Embryonic facial prominence (tissue), 1 donor: ENCODE results near the gene OR6S1.

Experiments used
- DNase-seq: peaks from one replicate; pipeline ENCODE4 v3.0.0-alpha.2; 2016; ENCODE audit errors: extremely low spot score

The OR6S1 gene, protein sequence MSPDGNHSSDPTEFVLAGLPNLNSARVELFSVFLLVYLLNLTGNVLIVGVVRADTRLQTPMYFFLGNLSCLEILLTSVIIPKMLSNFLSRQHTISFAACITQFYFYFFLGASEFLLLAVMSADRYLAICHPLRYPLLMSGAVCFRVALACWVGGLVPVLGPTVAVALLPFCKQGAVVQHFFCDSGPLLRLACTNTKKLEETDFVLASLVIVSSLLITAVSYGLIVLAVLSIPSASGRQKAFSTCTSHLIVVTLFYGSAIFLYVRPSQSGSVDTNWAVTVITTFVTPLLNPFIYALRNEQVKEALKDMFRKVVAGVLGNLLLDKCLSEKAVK

DNA sequence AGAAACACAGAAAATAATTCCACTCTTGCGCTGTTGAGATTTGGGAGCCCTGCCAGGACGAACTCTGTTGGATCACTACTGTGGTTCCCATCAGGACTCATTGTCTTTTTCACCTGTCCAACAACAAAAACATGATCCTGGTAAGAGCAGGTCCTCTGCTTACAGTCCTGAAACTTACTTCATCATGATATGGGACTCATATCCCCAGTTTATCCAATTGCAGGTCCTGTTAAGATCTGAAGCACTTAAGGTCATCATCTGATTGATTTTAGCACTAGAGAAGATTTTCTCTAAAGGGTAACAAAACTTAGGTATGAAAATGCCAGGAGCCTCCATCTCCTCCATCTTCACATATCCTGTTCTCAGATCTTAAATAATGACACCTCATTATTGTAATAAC is at the start of gene OR6S1:
Gene OR6S1 (minus strand): TSS at position 101 of the 400 bp plus-strand sequence. CDS start 0 bp downstream, at position 101.
- no peak for DNase-seq

DNA sequence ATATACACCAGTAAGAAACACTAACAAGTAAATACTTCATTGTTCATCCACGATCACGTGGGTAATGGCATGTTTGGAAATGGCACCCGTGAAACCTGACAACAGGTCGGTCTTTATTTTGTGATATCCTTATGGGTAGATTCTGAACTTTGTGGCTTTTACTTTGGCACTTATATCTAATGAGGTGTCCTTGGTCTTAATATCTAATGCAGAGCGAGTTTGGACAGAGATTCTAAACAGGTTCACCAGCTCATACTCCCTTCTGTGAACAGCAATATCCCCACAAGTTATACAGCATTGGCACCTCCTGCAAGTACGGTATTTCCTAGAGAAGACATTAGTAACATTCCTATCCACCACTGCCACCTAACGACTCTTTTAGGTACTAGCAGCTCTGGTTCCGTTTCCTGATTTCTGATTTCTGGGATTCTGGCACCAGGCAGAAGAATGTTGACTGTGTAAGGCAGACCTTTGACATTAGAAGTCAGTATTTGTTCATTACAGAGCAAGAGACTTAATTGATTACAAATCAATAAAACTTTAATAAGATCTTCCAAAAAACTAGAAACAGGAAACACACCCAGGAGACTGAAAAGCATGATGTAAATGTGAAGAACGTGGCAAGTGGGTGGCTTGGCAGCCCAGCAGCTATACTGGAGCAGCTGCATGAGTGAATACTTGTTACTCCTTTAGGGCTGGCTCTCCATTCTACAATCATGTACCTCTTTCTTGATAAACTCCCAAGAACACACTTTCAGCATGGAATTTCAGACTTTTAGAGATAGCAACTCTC is 49.6 kb upstream of the OR6S1 start:
- DNase-seq: peak; percentile 76

DNA sequence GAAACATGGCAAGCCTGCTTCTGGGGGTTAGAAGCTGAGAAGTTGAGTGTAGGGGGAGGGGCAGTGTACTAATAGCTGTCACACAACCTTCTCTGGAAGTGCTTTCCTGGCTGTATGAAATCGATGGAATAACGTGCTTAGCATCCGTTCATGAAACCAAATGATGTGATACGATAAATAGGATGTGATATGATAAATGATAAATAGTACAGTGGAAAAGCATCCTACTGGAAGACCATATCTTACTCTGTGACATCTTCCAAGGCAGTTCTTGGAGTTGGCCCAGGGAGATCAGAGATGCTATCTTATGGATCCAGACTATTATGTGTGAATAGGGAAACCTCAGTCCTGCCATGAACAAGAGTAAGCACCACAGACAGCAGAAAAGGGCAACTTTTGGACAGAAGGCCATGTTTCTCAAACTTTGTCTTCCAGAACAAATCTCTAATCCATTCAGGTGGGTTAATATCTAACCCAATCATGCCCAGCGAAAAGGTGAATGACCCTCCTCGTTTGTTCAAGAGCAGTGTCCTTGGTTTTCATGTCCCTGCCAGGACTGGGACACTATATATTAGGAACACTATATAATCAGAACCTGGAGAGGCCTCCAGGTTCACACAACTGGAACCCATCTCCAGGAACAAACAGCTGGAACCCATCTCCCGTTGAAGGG is 46.8 kb upstream of the OR6S1 start, which contains the start of gene ANG:
Gene ANG (plus strand): TSS at position 598 of the 673 bp plus-strand sequence. CDS start 4,801 bp downstream, outside the sequence.
- no peak for DNase-seq

DNA sequence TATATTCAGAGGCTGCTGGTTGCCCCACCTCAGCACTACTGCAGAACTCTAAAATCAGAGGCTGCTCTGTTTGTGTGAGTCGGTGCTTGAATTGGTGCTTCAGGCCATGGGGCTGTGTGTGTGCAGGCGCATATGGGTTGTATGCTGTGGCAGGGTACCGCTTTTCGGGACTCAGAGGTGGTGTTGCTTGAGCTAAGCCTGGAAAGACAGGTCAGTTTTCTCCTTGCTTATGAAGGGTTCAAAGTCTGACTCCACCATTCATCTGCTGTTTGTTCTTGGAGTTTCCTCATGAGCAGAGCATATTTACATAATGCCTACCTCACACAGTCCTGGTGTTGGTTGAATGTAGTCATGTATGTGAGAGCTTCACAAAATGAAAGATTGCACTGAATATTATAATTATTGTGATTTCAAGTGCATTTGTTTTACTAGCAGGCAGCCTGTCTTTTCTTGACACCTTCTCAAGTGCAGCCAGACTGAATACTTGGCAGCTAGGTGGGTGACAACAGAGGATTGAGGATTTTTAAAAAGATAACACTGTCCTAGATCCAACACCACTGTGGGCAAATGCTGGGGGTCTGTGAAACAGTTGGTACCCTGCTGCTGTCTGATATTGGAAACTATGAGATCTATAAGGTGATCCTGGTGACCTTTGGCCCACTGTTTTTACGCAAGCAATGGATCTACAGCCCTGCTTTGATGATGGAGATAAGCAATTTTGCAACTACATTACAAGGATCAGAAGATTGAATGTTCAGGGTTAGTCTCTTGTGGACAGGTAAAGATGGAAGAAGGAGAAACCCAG is 46.1 kb upstream of the OR6S1 start:
- no peak for DNase-seq

DNA sequence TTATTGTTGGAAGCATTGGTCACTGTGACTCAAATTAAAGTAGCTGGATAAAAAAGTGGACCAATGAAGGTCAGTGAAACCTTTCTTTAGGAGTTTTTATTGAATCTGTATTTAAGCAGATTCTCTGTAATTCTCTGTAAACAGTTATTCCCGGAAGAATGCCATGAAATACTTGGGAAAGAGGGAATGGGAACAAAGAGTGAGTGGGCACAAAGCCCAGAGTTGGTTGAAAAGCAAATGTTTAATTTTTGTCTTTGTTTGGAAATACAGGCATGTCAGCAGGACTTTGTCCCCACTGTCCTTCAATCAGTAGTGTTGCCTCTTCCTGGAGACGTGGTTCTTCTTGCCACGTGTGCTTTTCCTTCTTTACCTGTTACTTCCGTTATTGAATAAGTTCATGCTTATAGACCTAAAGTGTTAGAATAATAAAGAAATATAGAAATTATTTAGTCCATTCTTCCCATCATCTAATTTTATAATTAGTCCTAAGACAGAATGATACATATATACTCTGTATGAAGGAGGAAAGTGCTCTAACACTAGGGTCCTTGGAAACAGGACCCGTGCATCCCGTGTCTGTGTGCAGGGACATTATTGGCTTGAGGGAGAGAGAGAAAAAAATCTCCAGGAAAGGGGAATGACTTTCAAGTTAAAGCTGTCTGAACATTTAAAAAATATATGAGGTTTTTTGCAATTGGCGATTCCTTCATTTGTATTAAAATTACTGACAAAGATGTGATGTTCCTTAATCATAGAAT is 45.1 kb upstream of the OR6S1 start:
- no peak for DNase-seq

DNA sequence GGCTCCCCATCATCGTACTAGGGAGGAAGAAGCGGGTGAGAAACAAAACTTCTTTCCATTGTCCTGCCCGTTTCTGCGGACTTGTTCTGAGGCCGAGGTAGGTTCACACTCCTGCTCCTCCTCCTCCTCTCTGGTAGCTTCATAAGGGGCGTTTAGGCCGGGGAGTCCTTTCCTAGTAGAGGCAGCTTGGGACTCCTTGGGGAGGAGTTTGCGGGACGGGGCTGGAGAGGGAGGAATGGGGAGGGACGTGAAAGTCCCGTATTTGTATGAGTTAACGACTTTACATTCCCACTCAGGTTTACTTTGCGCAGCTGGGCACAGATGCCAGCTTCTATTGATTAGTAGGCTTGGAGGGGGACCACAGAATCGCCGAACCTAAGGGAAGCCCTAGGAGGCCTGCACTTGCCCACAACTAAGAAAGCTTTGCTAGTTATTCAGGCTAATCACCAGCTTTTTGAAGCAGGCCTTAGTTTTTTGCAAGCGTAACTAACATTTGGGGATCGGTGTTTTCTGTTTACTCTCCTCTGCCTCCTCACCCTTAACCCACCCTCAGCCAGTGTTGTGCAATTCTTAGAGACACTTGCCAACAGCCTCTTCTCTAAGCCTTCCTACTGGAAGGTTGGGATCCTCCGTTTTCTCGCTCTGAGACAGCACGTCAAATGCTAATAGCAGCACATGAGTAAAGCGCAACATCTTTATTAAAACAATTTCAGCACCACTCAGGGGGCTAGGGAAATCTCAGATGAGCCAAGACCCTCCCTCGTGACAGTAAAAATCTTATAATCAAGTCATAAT is 43.4 kb upstream of the OR6S1 start:
- DNase-seq: peak; percentile 13

DNA sequence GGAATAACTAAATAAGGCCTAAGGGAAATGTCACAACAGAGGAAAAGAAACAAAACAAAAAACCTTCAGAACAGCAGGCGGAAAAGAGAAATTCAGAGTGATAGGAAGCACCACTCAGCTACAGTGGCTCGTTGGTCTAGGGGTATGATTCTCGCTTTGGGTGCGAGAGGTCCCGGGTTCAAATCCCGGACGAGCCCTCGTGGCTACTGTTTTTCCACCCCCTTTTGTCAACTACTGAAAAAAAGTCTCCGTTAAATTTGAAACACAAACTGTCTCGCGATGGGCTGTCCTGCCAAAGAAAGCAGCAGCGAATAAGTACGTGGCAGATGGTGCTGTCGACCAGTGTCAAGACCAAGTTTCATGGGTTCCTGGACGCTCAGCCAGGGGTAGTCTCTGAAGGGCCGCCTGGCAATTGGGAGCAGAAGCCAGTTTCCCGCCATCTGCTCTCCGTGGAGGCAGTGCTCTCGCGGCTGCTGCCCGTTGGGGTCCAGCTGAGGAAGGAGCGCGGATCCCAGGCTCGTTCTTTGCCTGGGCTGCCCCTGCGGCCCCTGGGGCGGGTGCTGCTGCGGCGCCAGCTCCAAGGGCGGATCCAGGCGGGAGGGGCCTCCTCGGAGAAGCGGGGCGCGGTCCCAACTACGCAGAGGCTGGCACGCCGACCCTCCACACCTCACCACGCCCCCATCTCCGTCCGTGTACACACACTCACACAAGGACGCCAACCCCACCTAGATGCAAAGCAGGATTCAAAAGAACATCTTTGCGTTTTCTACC is 42.6 kb upstream of the OR6S1 start, which contains the start of gene RNASE4:
Gene RNASE4 (plus strand): TSS at position 670 of the 771 bp plus-strand sequence. CDS start 14,812 bp downstream, outside the sequence.
- DNase-seq: peak; percentile 80

DNA sequence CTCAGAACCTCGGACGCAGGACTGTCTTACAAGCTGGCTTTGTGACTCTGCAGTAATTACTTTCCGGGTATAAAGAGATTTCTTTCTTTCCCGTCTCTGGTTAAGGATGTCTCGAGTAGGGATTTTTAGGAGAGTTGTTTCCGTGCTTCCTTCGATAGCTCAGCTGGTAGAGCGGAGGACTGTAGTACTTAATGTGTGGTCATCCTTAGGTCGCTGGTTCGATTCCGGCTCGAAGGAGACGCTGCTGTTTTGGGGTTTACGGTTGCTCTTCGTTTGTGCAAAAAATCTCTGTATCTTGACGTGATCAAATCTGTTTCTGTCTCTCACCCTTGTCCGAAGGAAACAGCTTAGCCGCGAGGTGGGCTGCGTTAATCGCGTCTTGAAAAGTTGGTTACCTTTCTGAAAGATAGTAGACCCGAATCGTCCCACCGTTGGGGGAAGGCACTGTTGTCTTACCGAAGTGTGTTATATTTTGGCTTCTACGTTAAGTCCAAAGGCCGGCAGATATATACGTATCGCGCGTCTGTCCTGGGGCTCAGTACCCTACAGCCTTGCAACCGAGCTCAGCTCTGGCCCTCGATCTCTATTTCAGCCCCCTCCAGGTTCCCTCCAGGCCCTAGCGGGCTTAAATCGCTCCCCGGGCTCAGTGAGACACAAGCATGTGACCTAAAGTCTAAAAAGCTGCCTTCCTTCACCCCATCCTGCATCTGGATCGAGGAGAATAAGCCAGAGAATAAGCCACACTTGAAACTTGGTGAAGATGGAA is 41.8 kb upstream of the OR6S1 start:
- peak; percentile 83 for DNase-seq

DNA sequence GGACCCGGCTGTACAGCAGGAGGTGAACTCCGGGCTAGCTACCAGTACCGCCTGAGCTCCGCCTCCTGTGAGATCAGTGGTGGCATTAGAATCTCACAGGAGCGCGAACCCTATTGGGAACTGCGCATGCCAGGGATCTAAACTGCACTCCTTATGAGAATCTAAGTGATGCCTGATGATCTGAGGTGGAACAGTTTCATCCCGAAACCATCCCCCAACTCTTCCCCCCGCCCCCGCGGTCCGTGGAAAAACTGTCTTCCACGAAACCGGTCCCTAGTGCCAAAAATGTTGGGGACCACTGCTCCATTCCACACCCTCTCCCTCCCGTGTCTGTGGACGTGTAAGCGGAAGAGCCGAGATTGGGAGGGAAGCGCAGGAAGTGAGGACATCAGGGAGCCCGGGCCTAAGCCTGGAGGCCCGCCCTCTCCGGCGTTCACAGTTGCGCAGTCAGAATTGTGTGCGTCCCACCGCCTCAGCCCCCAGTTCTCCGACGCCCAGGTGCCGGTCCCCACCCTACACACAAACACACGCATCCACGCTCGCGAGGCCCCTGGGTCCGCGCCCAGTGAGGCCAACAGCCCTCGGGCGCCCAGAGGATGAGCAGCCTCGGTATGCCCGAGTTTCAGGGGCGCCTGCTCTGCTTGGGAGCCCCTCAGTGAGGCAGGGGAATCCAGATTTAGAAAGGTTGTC is 41.1 kb upstream of the OR6S1 start:
- DNase-seq: peak; percentile 96

DNA sequence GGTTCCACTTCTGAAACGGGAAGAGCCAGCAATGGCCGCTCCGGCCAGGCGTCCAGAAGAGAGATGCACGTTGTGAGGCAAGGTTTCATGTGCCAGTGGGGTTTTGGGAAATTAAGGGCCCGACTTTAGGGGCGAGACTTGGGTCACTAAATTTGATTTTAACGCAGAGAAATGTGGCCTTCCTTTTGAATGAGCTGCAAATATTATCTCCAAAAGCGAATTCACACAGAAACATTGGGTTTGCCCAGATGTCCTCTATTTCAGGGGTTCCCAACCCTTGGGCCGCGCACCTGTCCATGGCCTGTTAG is 40.6 kb upstream of the OR6S1 start:
- DNase-seq: no peak

DNA sequence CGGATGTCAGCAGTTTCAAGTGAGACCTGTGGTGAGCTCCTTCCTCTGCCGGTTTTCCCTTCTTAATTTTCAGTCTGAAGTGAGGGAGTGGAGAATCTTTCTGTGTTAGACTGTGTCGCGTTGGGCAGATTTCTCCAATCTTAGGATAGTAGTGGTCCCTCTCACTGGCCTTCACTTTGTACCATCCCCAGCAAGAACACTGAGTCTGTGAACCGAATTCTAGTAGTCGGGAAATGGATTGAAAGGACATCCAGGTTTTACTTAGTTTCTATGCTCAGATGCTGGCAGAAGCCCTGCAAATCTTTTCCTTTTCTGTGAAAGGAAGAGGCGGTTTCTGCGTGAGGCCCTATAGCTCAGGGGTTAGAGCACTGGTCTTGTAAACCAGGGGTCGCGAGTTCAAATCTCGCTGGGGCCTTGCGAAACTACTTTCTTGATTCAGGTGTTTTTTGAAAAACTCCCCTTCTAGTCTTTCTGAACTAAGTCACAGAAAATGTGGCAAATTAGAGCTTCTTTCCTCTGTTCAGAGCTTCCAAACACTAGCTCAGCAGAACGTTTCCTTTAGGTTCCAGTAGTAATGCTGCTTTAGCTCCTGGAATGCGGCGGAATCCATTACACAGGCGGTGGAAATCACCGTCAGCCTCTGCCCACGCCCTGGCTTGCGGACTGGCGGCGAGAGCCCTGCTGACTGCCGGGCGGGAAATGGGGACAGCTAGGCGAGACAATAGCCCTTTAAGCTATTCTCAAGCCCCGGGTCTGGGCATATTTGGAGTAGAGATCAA is 40.0 kb upstream of the OR6S1 start:
- peak; percentile 81 for DNase-seq

DNA sequence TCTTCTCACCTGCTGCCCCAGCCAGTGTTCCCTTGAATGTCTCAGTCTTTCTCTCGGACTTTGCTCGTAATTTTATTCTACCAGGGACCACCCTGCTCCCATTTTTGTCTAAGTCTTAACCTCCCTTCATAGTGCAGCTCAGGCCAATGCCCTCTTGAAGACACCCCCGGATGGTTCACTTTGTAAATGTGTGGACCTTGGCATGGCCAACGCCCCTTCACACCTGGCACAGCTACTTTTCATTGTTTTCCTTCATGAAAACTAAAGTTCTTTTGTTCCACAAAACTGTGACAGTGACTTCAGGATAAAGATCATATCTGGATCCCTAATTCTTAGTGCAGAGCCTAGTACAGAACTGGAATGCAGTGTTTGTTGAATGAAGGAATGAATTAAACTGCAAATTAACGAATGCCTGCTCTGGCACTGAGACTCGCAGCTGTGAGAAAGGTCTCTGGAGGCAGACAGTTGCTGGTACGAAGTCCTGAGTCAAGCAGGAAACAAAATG is 39.4 kb upstream of the OR6S1 start:
- DNase-seq: no peak

DNA sequence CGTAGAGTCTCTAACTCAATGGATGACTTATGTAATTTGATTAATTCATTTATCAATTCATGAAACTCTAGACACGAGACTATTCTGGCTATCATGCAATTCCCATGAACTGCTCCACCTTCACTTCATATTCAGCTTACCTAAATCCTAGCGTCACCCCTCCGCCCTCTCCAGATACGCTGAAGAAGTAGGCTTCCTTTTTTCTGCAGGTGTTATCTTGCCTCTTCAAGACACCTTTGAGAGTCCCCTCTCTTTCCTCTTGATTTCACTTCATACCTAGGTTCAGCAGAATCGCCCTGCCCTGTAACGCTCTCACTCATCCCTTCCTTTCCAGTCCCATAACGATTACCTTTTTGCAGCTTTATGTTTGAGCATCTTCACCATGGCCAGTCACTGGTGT is 38.9 kb upstream of the OR6S1 start:
- DNase-seq: no peak

DNA sequence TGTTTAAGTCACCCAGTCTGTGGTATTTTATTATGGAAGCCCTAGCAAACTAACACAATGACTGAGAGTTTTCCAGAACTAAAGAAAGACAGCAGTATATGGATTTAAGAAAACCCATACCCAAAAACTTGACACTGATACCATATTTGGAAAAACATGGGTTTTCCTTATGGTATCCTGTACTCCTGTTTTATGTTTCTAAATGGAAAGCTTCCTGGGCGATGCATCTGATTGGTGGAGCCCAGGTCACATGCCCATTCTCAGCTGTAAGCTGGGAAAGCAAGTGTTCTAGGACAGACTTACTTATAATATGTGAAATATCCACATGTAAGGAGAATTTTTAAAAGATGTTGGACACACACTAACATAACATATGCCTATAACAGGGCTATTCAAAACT is 38.4 kb upstream of the OR6S1 start:
- no peak for DNase-seq

DNA sequence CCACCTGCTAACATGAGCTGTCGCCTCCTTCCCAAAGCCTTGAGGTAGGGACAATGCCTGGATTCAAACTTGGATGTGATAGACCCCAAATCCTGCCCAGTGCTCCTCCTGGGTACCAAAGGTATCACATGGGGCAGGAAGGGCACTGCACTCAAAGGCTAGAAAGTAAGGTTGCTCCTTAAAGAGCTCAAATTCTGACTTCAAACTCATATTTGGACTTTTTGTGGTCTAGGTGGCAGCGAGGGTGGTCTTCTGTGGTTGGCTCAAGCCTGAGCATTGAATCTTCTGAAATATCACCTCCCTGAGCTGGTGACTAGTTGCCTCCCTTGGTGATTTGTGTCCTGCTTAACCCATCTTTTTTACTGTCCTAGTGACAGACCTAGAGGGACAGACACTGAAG is 34.6 kb upstream of the OR6S1 start:
- DNase-seq: no peak

DNA sequence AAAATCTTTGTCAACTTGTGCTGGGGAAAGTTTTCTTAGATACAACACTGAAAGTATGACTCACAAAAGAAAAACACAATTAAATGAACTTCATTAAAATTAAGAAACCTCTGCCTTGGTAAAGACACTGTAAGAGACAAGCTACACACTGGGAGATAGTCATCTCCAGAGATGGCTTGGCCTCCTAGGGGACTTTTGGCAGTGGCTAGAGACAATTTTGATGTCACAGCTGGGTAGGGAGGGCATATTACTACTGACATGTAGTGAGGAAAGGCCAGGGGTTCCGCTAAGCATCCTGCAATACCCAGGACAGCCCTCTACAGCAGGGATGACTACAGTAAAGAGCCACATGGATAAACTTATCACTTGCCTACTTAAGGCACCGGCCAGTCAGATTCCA is 34.2 kb upstream of the OR6S1 start:
- no peak for DNase-seq
